ENCODE measurements around the gene ZNF770.

DNA sequence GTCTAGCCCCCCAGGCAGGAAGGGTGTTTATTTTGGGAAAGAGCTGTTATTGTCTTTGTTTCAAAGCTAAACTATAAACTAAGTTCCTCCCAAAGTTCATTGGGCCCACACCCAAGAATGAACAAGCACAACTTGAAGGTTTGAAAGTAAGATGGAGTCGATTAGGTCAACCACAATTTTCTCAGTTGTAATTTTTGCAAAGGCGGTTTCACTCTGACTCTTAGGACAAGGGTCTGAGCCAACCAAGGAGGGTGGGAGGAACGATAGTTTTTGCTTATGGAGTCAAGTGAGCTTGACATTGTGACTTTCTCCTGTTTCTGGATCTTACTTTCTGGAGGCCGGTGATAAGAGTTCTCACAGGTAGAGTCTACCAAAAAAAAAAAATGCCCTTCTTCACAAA is 5.8 kb upstream of the ZNF770 start:
- no peak for TF ChIP-seq POLR2A (IDR thresholded peaks at IDR 0.05; ENCODE audit: low read length)
- no peak for TF ChIP-seq GATA1 (IDR thresholded peaks at IDR 0.05; ENCODE audit: low read depth, low read length)
